ENCODE data around the gene ZDHHC11B.
"Not testable (repeated sequence)": the region's sequence is repeated elsewhere in the genome, so short reads cannot be mapped to it uniquely, and the experiment has no call there.

DNA sequence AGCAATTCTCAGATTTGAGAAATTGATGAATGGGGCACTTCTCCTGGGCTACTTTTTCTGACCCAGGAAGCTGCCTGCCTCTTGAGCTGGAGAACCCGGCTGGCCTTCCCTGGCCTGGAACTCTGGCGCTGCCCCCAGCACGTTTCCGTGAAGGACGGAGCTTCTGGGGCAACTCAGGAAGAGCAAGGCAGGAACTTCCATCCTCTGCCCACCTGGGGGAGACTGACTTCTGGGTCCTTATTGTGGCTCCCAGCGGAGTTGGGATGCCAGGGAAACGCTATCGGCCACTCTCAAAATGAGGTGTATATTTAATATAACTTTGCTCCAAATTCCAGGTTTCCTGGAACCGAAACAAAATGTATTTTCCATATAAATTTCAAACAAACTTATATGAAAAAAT, 57.4 kb downstream of the ZDHHC11B start:
- not testable (repeated sequence) for TF ChIP-seq CTCF (IDR thresholded peaks at IDR 0.05; ENCODE audit: insufficient read depth, low read length); POLR2AphosphoS5 (IDR thresholded peaks at IDR 0.05; ENCODE audit: low read depth)
